Measurements from ENCODE around the gene ROBO1. TPM values are rescaled to one million over a fixed set of nuclear protein-coding genes. Genes with fewer than 3 reads are reported as not detected.

The ROBO1 gene
- polyA plus RNA-seq, 1 experiment: 33.9 TPM

- POLR2A ChIA-PET: interaction anchor here (0.6 kb wide), 1 partner anchor 33 kb away, joined by 3 read pairs; no protein-coding TSS in a partner anchor
- TF ChIP-seq CTCF (IDR thresholded peaks at IDR 0.05; ENCODE audit: insufficient read depth, low read depth, low read length): no peak
Observed at GRCh38 chr3:78908236-78908635, 859.6 kb downstream of the ROBO1 start.

GRCh38 chr3:78907367-78907766, 860.4 kb downstream of the ROBO1 start:
- H3K36me3 ChIP-seq (ENCODE audit: control insufficient read depth, insufficient read depth, low read length): no peaks in the 10 kb centered on the region
- DNase-seq (ENCODE audit: low read depth): no peak
- no peaks in the 10 kb centered on the region for H3K27me3 ChIP-seq (ENCODE audit: control insufficient read depth, insufficient read depth, low read length)
- no peak for TF ChIP-seq CTCF (IDR thresholded peaks at IDR 0.05; ENCODE audit: insufficient read depth, low read depth, low read length)
- CTCF ChIA-PET: no interaction called here
- no peak overlapping the region for H3K4me3 ChIP-seq (ENCODE audit: low read depth, low read length)
- POLR2A ChIA-PET: no interaction called here

More at GRCh38 chr3:78908236-78908635, 859.6 kb downstream of the ROBO1 start:
- Histone ChIP-seq H3K27me3 (ENCODE audit: control insufficient read depth, insufficient read depth, low read length) (no peaks in the 10 kb centered on the region), H3K4me3 (ENCODE audit: low read depth, low read length) (no peak overlapping the region), H3K36me3 (ENCODE audit: control insufficient read depth, insufficient read depth, low read length) (no peaks in the 10 kb centered on the region)
- CTCF ChIA-PET: no interaction called here
- no peak for DNase-seq (ENCODE audit: low read depth)

- Histone ChIP-seq H3K36me3 (ENCODE audit: control insufficient read depth, insufficient read depth, low read length) (no peaks in the 10 kb centered on the region), H3K4me3 (ENCODE audit: low read depth, low read length) (no peak overlapping the region), H3K27me3 (ENCODE audit: control insufficient read depth, insufficient read depth, low read length) (no peaks in the 10 kb centered on the region)
- no peak for TF ChIP-seq CTCF (IDR thresholded peaks at IDR 0.05; ENCODE audit: insufficient read depth, low read depth, low read length)
- DNase-seq (ENCODE audit: low read depth): no peak
- ChIA-PET POLR2A (no interaction called here), CTCF (no interaction called here)
Observed at GRCh38 chr3:78906930-78907329, 860.9 kb downstream of the ROBO1 start.

GRCh38 chr3:78906245-78906644, 861.6 kb downstream of the ROBO1 start:
- ChIA-PET CTCF (no interaction called here), POLR2A (no interaction called here)
- TF ChIP-seq CTCF (IDR thresholded peaks at IDR 0.05; ENCODE audit: insufficient read depth, low read depth, low read length): no peak
- DNase-seq (ENCODE audit: low read depth): no peak
- H3K36me3 ChIP-seq (ENCODE audit: control insufficient read depth, insufficient read depth, low read length): no peaks in the 10 kb centered on the region
- no peaks in the 10 kb centered on the region for H3K27me3 ChIP-seq (ENCODE audit: control insufficient read depth, insufficient read depth, low read length)
- H3K4me3 ChIP-seq (ENCODE audit: low read depth, low read length): no peak overlapping the region

GRCh38 chr3:78905700-78906099, 862.1 kb downstream of the ROBO1 start:
- CTCF ChIA-PET: interaction anchor here (0.6 to 1.0 kb wide), 2 partner anchors 15 to 216 kb away, joined by 3 read pairs; no protein-coding TSS in a partner anchor
- TF ChIP-seq CTCF (IDR thresholded peaks at IDR 0.05; ENCODE audit: insufficient read depth, low read depth, low read length): no peak

More at GRCh38 chr3:78905700-78906099, 862.1 kb downstream of the ROBO1 start:
- H3K27me3 ChIP-seq (ENCODE audit: control insufficient read depth, insufficient read depth, low read length): no peaks in the 10 kb centered on the region
- DNase-seq (ENCODE audit: low read depth): no peak
- POLR2A ChIA-PET: no interaction called here
- H3K36me3 ChIP-seq (ENCODE audit: control insufficient read depth, insufficient read depth, low read length): no peaks in the 10 kb centered on the region
- H3K4me3 ChIP-seq (ENCODE audit: low read depth, low read length): no peak overlapping the region

All from BJ (cell line).